Lower lobe of right lung (tissue), 2 donors: ENCODE results near the gene AGPAT1. TPM values are rescaled to one million over a fixed set of nuclear protein-coding genes. Genes with fewer than 3 reads are reported as not detected.

Experiments
- ATAC-seq, 2 donors: fragments of 200-7000 bp; cut with Tn5 transposase; one replicate each; pipeline ENCODE4 v1.9.1; 2020 to 2022; ENCODE audit warnings: mild to moderate bottlenecking in 2 of 2, moderate library complexity in 2 of 2
- DNase-seq: peaks from one replicate; pipeline ENCODE4 v3.0.0-alpha.2; 2020
- H3K27ac ChIP-seq: fragments of 200-600 bp; one replicate; pipeline ENCODE4 v1.8.0; 2022
- H3K27me3 ChIP-seq: fragments of 200-600 bp; one replicate; pipeline ENCODE4 v1.8.0; 2022; ENCODE audit warnings: low read depth
- H3K36me3 ChIP-seq: fragments of 200-600 bp; one replicate; pipeline ENCODE4 v1.8.0; 2022; ENCODE audit warnings: mild to moderate bottlenecking
- H3K4me1 ChIP-seq: fragments of 200-600 bp; one replicate; pipeline ENCODE4 v1.8.0; 2022
- H3K4me3 ChIP-seq: fragments of 200-600 bp; one replicate; pipeline ENCODE4 v1.8.0; 2022; ENCODE audit warnings: mild to moderate bottlenecking
- H3K9me3 ChIP-seq: fragments of 200-600 bp; one replicate; pipeline ENCODE4 v1.8.0; 2022
- intact Hi-C: fragments of 100-400 bp; cut with DNase I; formaldehyde crosslinking; loops from one replicate; pipeline ENCODE4 v1.11.0; 2022
- long read RNA-seq: library from polyadenylated mRNA; unstranded; transcript quantifications from one replicate; pipeline ENCODE4 v2.0.0, GENCODE V29; 2021
- total RNA-seq: library from RNA; stranded (reverse); fragmentation: NEBNext Ultra II Directional; extraction: Animal tissue kit (Norgen Biotek cat#: 25700); gene quantifications from one replicate; pipeline ENCODE4 v1.2.1, GENCODE V29; 2021
- TF ChIP-seq, protein P1 (sequence below): fragments of 200-600 bp; IDR thresholded peaks from one replicate; pipeline ENCODE4 v1.8.0; 2022; ENCODE audit warnings: antibody characterized with exemption, mild to moderate bottlenecking
- donor health status: DM: no; HTN: yes; CAD: no; lungs with severe emphysema.

The AGPAT1 gene, protein sequence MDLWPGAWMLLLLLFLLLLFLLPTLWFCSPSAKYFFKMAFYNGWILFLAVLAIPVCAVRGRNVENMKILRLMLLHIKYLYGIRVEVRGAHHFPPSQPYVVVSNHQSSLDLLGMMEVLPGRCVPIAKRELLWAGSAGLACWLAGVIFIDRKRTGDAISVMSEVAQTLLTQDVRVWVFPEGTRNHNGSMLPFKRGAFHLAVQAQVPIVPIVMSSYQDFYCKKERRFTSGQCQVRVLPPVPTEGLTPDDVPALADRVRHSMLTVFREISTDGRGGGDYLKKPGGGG
- total RNA-seq, result 51.2 TPM
- long read RNA-seq, transcript AGPAT1-203 (7 exons, 2,234 nt), result major isoform, 29 of 56 reads
- long read RNA-seq, partial matches to known transcripts, result 9 of 56 reads
- long read RNA-seq, other reads (novel, unspliced or antisense), result 15 of 56 reads

GRCh38 chr6:32175711-32176475, at the start of gene AGPAT1:
Gene AGPAT1, minus strand, starts transcription at chr6:32176084. Its CDS starts 4,588 bp downstream, at chr6:32171496.
- no peaks in the 10 kb centered on the region for H3K9me3 ChIP-seq
- DNase-seq (peak; percentile 96), ATAC-seq (peak; percentile 78 to 82)
- H3K4me1 ChIP-seq, result peaks cover 45% of the 10 kb centered on the region
- peak within 1 kb of the TSS; percentile 94 for H3K27ac ChIP-seq
- peak within 1 kb of the TSS; percentile 76 for H3K4me3 ChIP-seq
- TF ChIP-seq, protein P1, sequence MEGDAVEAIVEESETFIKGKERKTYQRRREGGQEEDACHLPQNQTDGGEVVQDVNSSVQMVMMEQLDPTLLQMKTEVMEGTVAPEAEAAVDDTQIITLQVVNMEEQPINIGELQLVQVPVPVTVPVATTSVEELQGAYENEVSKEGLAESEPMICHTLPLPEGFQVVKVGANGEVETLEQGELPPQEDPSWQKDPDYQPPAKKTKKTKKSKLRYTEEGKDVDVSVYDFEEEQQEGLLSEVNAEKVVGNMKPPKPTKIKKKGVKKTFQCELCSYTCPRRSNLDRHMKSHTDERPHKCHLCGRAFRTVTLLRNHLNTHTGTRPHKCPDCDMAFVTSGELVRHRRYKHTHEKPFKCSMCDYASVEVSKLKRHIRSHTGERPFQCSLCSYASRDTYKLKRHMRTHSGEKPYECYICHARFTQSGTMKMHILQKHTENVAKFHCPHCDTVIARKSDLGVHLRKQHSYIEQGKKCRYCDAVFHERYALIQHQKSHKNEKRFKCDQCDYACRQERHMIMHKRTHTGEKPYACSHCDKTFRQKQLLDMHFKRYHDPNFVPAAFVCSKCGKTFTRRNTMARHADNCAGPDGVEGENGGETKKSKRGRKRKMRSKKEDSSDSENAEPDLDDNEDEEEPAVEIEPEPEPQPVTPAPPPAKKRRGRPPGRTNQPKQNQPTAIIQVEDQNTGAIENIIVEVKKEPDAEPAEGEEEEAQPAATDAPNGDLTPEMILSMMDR, result no peak
- H3K36me3 ChIP-seq, result peaks cover 17% of the 10 kb centered on the region
- H3K27me3 ChIP-seq, result no peaks in the 10 kb centered on the region
- intact Hi-C loops, result no loop called here

- ATAC-seq (no peak), DNase-seq (no peak)
- intact Hi-C loops, result no loop called here
- H3K4me1 ChIP-seq, result peaks cover 3% of the 10 kb centered on the region
- no peaks in the 10 kb centered on the region for H3K27me3 ChIP-seq
- TF ChIP-seq, protein P1, result no peak
- peak overlapping the region; percentile 68 for H3K27ac ChIP-seq
- H3K4me3 ChIP-seq, result no peak overlapping the region
- H3K9me3 ChIP-seq, result no peaks in the 10 kb centered on the region
- peaks cover 6% of the 10 kb centered on the region for H3K36me3 ChIP-seq
Measured at GRCh38 chr6:32224696-32225095, 48.8 kb upstream of the AGPAT1 start.

- Histone ChIP-seq H3K27ac (peak within 1 kb of the TSS; percentile 68), H3K4me3 (peak within 1 kb of the TSS; percentile 49), H3K9me3 (no peaks in the 10 kb centered on the region), H3K27me3 (no peaks in the 10 kb centered on the region), H3K36me3 (peaks cover 10% of the 10 kb centered on the region), H3K4me1 (peaks cover 3% of the 10 kb centered on the region)
- TF ChIP-seq, protein P1, result no peak
- ATAC-seq, result peak; percentile 25 to 62
- intact Hi-C loops, result no loop called here
- no peak for DNase-seq
Measured at GRCh38 chr6:32223258-32224235, 47.7 kb upstream of the AGPAT1 start, which contains the start of gene NOTCH4. Gene NOTCH4, minus strand, starts transcription at chr6:32224067. Its CDS starts 139 bp downstream, at chr6:32223928.

DNA sequence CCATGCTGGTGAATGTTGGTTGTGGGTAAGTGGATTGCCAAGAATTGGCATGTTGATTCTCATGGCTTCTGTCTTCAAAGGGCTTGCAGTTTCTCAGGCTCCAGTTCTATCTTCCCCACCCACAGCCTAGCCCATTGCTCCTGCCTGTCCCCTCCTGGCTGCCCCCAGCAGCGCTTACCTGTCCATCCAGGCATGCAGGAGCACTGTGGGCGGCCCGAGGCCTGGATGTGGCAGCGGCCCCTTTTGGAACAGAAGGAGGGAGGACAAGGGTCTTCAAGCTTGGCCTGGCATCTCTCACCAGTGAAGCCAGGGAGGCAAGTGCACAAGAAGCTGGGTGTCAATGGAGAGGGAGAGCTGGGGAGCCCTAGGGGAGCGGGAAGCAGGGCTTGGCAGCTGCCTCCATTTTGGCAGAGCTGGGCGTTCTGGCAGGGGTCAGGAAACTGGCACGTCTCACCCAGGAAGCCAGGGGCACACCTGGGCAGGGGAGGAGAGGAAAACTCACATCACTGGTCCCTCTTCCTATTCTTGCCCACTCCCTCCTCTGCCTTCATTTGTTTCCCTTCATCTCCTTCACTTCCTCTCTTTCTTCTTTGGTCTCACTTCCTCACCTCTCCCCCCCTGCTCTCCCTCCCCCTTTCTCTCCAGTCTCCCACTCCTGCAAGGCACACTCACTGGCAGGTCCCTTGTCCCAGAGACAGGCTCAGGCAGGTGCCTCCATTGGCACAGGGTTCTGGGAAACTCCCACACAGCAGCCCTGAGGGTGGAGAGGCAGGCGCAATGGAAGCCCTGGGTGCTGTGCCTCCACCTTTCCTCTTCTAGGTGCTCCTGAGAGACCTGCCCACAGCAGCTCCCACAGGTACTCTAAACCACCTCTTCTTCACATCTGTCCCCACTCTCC, 46.7 kb upstream of the AGPAT1 start:
- H3K4me3 ChIP-seq, result peak overlapping the region; percentile 49
- no peaks in the 10 kb centered on the region for H3K9me3 ChIP-seq
- intact Hi-C loops, result no loop called here
- peaks cover 3% of the 10 kb centered on the region for H3K4me1 ChIP-seq
- TF ChIP-seq, protein P1, result no peak
- peak overlapping the region; percentile 68 for H3K27ac ChIP-seq
- ATAC-seq (peak in 1 of 2 donors; percentile 9), DNase-seq (no peak)
- peaks cover 13% of the 10 kb centered on the region for H3K36me3 ChIP-seq
- no peaks in the 10 kb centered on the region for H3K27me3 ChIP-seq
